ENCODE data around the gene SRPK2.

Gene SRPK2

GRCh38 chr7:105136221-105136620 is 252.5 kb downstream of the SRPK2 start:
- no peak for DNase-seq (ENCODE audit: low read depth)

- DNase-seq (ENCODE audit: low read depth), result no peak
Observed at GRCh38 chr7:105133986-105134655, 254.6 kb downstream of the SRPK2 start.

GRCh38 chr7:105133358-105133757 is 255.4 kb downstream of the SRPK2 start:
- DNase-seq (ENCODE audit: low read depth), result no peak

- no peak for DNase-seq (ENCODE audit: low read depth)
Observed at GRCh38 chr7:105132835-105133234, 255.9 kb downstream of the SRPK2 start.

GRCh38 chr7:105132335-105132734 is 256.4 kb downstream of the SRPK2 start:
- DNase-seq (ENCODE audit: low read depth), result no peak

- DNase-seq (ENCODE audit: low read depth), result no peak
Observed at GRCh38 chr7:105131890-105132289, 256.8 kb downstream of the SRPK2 start.

GRCh38 chr7:105131033-105131656 is 257.6 kb downstream of the SRPK2 start:
- DNase-seq (ENCODE audit: low read depth), result peak; percentile 48

- DNase-seq (ENCODE audit: low read depth), result no peak
Observed at GRCh38 chr7:105130580-105130979, 258.1 kb downstream of the SRPK2 start.

- no peak for DNase-seq (ENCODE audit: low read depth)
Observed at GRCh38 chr7:105130048-105130447, 258.7 kb downstream of the SRPK2 start.

- DNase-seq (ENCODE audit: low read depth), result no peak
Observed at GRCh38 chr7:105127179-105127578, 261.5 kb downstream of the SRPK2 start.

GRCh38 chr7:105126436-105126975 is 262.2 kb downstream of the SRPK2 start:
- DNase-seq (ENCODE audit: low read depth), result no peak

GRCh38 chr7:105125745-105126144 is 263.0 kb downstream of the SRPK2 start:
- no peak for DNase-seq (ENCODE audit: low read depth)

- no peak for DNase-seq (ENCODE audit: low read depth)
Observed at GRCh38 chr7:105122619-105123018, 266.1 kb downstream of the SRPK2 start.

GRCh38 chr7:105118612-105119600 is 269.8 kb downstream of the SRPK2 start:
- no peak for DNase-seq (ENCODE audit: low read depth)

- DNase-seq (ENCODE audit: low read depth), result peak; percentile 14
Observed at GRCh38 chr7:105112440-105113418, 276.0 kb downstream of the SRPK2 start.

GRCh38 chr7:105107458-105107857 is 281.3 kb downstream of the SRPK2 start:
- no peak for DNase-seq (ENCODE audit: low read depth)

- no peak for DNase-seq (ENCODE audit: low read depth)
Observed at GRCh38 chr7:105106473-105106872, 282.2 kb downstream of the SRPK2 start.

- no peak for DNase-seq (ENCODE audit: low read depth)
Observed at GRCh38 chr7:105105579-105105978, 283.1 kb downstream of the SRPK2 start.

GRCh38 chr7:105102557-105103352 is 286.0 kb downstream of the SRPK2 start:
- DNase-seq (ENCODE audit: low read depth), result no peak

- DNase-seq (ENCODE audit: low read depth), result no peak
Observed at GRCh38 chr7:105101864-105102263, 286.9 kb downstream of the SRPK2 start.

Data from amniotic epithelial cell (primary cell).